Measurements from ENCODE around the gene PER1.

DNA sequence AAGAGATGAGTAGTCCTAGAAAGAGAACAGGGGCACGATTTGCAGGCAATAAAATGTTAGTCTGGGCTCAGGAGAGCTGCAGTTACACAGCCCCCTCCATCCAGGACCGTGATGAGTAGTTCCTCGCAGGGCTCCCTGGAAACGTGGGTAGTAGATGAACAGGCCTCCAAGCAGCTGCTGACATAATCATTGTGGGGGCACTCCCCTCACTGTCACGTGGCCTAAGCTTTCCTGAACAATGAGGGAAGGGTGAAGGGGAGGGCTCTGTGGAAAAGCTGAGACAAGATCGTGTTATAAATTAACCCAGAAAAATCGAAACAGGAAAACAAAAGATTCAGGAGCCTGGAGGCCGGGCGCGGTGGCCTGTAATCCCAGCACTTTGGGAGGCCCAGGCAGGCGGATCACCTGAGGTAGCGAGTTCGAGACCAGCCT is 1.3 kb upstream of the PER1 start:
- TF ChIP-seq RXRA (IDR thresholded peaks at IDR 0.05; ENCODE audit: insufficient read depth, low read depth, low read length) (no peak), PHF8 (conservative IDR thresholded peaks at IDR 0.05; ENCODE audit: low read depth, low read length) (no peak), JUND (IDR thresholded peaks at IDR 0.05; ENCODE audit: low read length) (no peak), POLR2A (IDR thresholded peaks at IDR 0.05; ENCODE audit: control extremely low read depth in 1 of 2, low read depth in 2 of 2, low read length in 2 of 2) (no peak; a peak in 1 of 3 replicates), CBX5 (IDR thresholded peaks at IDR 0.05; ENCODE audit: low read depth, low read length) (no peak), EZH2 (IDR thresholded peaks at IDR 0.05; ENCODE audit: low read depth, low read length, severe bottlenecking) (no peak), YY1 (IDR thresholded peaks at IDR 0.05; ENCODE audit: low read depth, low read length) (no peak), ATF3 (IDR thresholded peaks at IDR 0.05; ENCODE audit: insufficient read depth, low read depth, low read length) (no peak), SP1 (IDR thresholded peaks at IDR 0.05; ENCODE audit: low read depth, low read length) (no peak), CREB1 (IDR thresholded peaks at IDR 0.05) (no peak), SIN3A (conservative IDR thresholded peaks at IDR 0.05 in 1 of 2, IDR thresholded peaks at IDR 0.05 in 1 of 2; ENCODE audit: low read depth in 1 of 2, low read length in 2 of 2) (no peak)
- TF ChIP-seq, protein P1, sequence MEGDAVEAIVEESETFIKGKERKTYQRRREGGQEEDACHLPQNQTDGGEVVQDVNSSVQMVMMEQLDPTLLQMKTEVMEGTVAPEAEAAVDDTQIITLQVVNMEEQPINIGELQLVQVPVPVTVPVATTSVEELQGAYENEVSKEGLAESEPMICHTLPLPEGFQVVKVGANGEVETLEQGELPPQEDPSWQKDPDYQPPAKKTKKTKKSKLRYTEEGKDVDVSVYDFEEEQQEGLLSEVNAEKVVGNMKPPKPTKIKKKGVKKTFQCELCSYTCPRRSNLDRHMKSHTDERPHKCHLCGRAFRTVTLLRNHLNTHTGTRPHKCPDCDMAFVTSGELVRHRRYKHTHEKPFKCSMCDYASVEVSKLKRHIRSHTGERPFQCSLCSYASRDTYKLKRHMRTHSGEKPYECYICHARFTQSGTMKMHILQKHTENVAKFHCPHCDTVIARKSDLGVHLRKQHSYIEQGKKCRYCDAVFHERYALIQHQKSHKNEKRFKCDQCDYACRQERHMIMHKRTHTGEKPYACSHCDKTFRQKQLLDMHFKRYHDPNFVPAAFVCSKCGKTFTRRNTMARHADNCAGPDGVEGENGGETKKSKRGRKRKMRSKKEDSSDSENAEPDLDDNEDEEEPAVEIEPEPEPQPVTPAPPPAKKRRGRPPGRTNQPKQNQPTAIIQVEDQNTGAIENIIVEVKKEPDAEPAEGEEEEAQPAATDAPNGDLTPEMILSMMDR (IDR thresholded peaks at IDR 0.05; ENCODE audit: control extremely low read depth in 1 of 3, insufficient read depth in 1 of 3, low read depth in 1 of 3, low read length in 3 of 3), result no peak
- TF ChIP-seq, protein P2, sequence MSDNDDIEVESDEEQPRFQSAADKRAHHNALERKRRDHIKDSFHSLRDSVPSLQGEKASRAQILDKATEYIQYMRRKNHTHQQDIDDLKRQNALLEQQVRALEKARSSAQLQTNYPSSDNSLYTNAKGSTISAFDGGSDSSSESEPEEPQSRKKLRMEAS (IDR thresholded peaks at IDR 0.05), result no peak

Data from H1 (cell line).